GM10266 (cell line): ENCODE measurements around the gene CTU1.
"Not testable (repeated sequence)": the region's sequence is repeated elsewhere in the genome, so short reads cannot be mapped to it uniquely, and the experiment has no call there.

Experiments
- DNase-seq: peaks from one replicate; pipeline ENCODE4 v3.0.0; 2012; ENCODE audit errors: extremely low spot score
- CTCF ChIP-seq: IDR thresholded peaks from 2 replicates; pipeline ENCODE4 v1.5.1; 2012; ENCODE audit warnings: mild to moderate bottlenecking, low read depth; ENCODE audit not compliant: control insufficient read depth, insufficient read depth; ENCODE audit errors: missing control alignments

CTU1 gene

GRCh38 chr19:51145916-51146493 is 37.8 kb upstream of the CTU1 start:
- DNase-seq, result no peak
- no peak for TF ChIP-seq CTCF

GRCh38 chr19:51144482-51145045 is 36.4 kb upstream of the CTU1 start:
- no peak for TF ChIP-seq CTCF
- no peak for DNase-seq

GRCh38 chr19:51143486-51143885 is 35.3 kb upstream of the CTU1 start:
- DNase-seq, result no peak
- TF ChIP-seq CTCF, result no peak

GRCh38 chr19:51142809-51143475 is 34.7 kb upstream of the CTU1 start:
- DNase-seq, result not testable (repeated sequence)

- TF ChIP-seq CTCF, result no peak
- no peak for DNase-seq
Measured at GRCh38 chr19:51142119-51142518, 33.9 kb upstream of the CTU1 start, which contains the start of gene SIGLEC7. TSS of gene SIGLEC7 (plus strand) at chr19:51142301. CDS start at chr19:51142370, 69 bp downstream.

GRCh38 chr19:51141181-51141580 is 33.0 kb upstream of the CTU1 start:
- TF ChIP-seq CTCF, result no peak
- DNase-seq, result no peak

GRCh38 chr19:51140441-51140840 is 32.2 kb upstream of the CTU1 start:
- DNase-seq, result no peak
- TF ChIP-seq CTCF, result no peak
